OCI-LY3 (cell line): ENCODE results near the gene MRPL2.
"Not testable (repeated sequence)": the region's sequence is repeated elsewhere in the genome, so short reads cannot be mapped to it uniquely, and the experiment has no call there.

Experiments used
- H2AFZ ChIP-seq: fragments of 200-600, 300-600 bp; shearing (Covaris generic); 2 replicates; pipeline ENCODE4 v1.6.0; 2014; ENCODE audit warnings: antibody characterized with exemption, low read depth, low read length
- H3K27ac ChIP-seq: fragments of 200-600, 300-600 bp; sonication (generic); 2 replicates; pipeline ENCODE4 v1.5.1; 2014; ENCODE audit warnings: mild to moderate bottlenecking, low read length, moderate library complexity, mixed read lengths
- H3K27me3 ChIP-seq: fragments of 200-600, 300-600 bp; sonication (generic); 2 replicates; pipeline ENCODE4 v1.6.1; 2014; ENCODE audit warnings: low read depth, low read length, mixed read lengths
- H3K36me3 ChIP-seq: fragments of 200-600, 300-600 bp; sonication (generic); replicated peaks from 2 replicates; pipeline ENCODE3; 2014; ENCODE audit warnings: low read depth, low read length, mixed read lengths
- H3K4me1 ChIP-seq: fragments of 300-600, 200-600 bp; sonication (generic); 2 replicates; pipeline ENCODE4 v1.6.1; 2014; ENCODE audit warnings: low read length, mixed read lengths
- H3K4me2 ChIP-seq: fragments of 200-600, 300-600 bp; sonication (generic); 2 replicates; pipeline ENCODE4 v1.6.1; 2014; ENCODE audit warnings: low read length, mixed read lengths
- H3K4me3 ChIP-seq: fragments of 300-600, 200-600 bp; sonication (generic); 2 replicates; pipeline ENCODE4 v1.5.1; 2014; ENCODE audit warnings: antibody characterized with exemption, mild to moderate bottlenecking, low read length, moderate library complexity
- H3K79me2 ChIP-seq: fragments of 300-600, 200-600 bp; shearing (Covaris generic); 2 replicates; pipeline ENCODE4 v1.6.1; 2014; ENCODE audit warnings: mild to moderate bottlenecking, low read length, mixed read lengths
- H3K9ac ChIP-seq: fragments of 300-600, 200-600 bp; shearing (Covaris generic); 2 replicates; pipeline ENCODE4 v1.6.0; 2014; ENCODE audit warnings: mild to moderate bottlenecking, low read length, moderate library complexity
- H3K9me3 ChIP-seq: fragments of 200-600, 300-600 bp; shearing (Covaris generic); 2 replicates; pipeline ENCODE4 v1.6.1; 2014; ENCODE audit warnings: low read length, mixed read lengths; ENCODE audit not compliant: insufficient read depth
- H4K20me1 ChIP-seq: fragments of 200-600, 300-600 bp; sonication (generic); 2 replicates; pipeline ENCODE4 v1.6.1; 2016; ENCODE audit warnings: low read length, mixed read lengths; ENCODE audit not compliant: insufficient read depth
- EZH2phosphoT487 ChIP-seq: fragments of 200-600 bp; shearing (Covaris generic); IDR thresholded peaks from 2 replicates; pipeline ENCODE4 v1.6.1; 2018; ENCODE audit warnings: antibody characterized with exemption, mixed run types, low read depth
- TF ChIP-seq, protein P1 (sequence below): fragments of 200-600, 300-600 bp; sonication (generic); IDR thresholded peaks from 2 replicates; pipeline ENCODE4 v1.5.1; 2014; ENCODE audit warnings: antibody characterized with exemption, low read length, low read depth

MRPL2 gene

DNA sequence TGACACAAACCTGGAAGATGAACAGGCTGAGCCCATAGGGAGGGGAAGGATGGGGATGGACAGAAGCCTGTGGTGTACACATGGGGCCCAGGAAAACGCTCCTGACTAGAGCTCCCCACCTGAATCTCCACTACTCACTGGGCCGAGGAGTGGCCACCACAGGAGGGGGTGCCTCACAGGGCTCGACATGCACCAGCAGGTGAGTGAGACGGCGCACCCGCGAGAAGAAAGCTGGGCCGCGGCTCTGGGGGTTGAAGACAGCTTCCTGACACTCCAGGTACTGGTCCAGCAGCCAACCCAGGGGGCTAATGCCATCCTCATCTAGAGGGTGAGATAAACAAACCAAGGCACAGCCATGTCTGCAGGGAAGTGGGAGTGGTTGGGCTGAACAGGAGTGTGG lies 15.9 kb downstream of the MRPL2 start:
- H2AFZ ChIP-seq = no peak overlapping the region
- H3K4me1 ChIP-seq = no peaks in the 10 kb centered on the region
- H3K36me3 ChIP-seq = peaks cover 54% of the 10 kb centered on the region
- H3K79me2 ChIP-seq = no peaks in the 10 kb centered on the region
- TF ChIP-seq, protein P1, sequence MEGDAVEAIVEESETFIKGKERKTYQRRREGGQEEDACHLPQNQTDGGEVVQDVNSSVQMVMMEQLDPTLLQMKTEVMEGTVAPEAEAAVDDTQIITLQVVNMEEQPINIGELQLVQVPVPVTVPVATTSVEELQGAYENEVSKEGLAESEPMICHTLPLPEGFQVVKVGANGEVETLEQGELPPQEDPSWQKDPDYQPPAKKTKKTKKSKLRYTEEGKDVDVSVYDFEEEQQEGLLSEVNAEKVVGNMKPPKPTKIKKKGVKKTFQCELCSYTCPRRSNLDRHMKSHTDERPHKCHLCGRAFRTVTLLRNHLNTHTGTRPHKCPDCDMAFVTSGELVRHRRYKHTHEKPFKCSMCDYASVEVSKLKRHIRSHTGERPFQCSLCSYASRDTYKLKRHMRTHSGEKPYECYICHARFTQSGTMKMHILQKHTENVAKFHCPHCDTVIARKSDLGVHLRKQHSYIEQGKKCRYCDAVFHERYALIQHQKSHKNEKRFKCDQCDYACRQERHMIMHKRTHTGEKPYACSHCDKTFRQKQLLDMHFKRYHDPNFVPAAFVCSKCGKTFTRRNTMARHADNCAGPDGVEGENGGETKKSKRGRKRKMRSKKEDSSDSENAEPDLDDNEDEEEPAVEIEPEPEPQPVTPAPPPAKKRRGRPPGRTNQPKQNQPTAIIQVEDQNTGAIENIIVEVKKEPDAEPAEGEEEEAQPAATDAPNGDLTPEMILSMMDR = no peak
- no peak for TF ChIP-seq EZH2phosphoT487
- H3K4me3 ChIP-seq = no peak overlapping the region
- H3K9me3 ChIP-seq = no peaks in the 10 kb centered on the region
- no peak overlapping the region for H3K9ac ChIP-seq
- no peak overlapping the region for H3K27ac ChIP-seq
- H3K4me2 ChIP-seq = no peak overlapping the region
- no peaks in the 10 kb centered on the region for H4K20me1 ChIP-seq
- no peaks in the 10 kb centered on the region for H3K27me3 ChIP-seq

DNA sequence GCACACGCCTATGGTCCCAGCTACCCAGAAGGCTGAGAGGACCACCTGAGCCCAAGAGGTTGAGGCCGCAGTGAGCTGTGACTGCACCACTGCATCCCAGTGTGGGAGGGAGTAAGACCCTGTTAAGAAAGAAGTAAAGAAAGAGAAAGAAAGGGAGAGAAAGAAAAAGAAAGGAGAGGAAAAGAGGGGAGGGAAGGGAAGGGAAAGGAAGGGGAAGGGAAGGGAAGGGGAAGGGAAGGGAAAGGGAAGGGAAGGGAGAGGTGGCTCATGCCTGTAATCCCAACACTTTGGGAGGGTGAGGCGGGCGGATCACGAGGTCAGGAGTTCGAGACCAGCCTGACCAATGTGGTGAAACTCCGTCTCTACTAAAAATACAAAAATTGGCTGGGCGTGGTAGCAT lies 17.8 kb downstream of the MRPL2 start:
- H3K4me1 ChIP-seq, H3K27ac ChIP-seq, H3K9ac ChIP-seq, H3K4me2 ChIP-seq, H2AFZ ChIP-seq, H3K27me3 ChIP-seq, H3K9me3 ChIP-seq, H4K20me1 ChIP-seq, H3K79me2 ChIP-seq, H3K4me3 ChIP-seq: not testable (repeated sequence)
- H3K36me3 ChIP-seq = peaks cover 58% of the 10 kb centered on the region

GRCh38 chr6:43040542-43041257 lies 18.5 kb downstream of the MRPL2 start:
- TF ChIP-seq, protein P1 = no peak
- no peak for TF ChIP-seq EZH2phosphoT487
- H3K9ac ChIP-seq = no peak overlapping the region

DNA sequence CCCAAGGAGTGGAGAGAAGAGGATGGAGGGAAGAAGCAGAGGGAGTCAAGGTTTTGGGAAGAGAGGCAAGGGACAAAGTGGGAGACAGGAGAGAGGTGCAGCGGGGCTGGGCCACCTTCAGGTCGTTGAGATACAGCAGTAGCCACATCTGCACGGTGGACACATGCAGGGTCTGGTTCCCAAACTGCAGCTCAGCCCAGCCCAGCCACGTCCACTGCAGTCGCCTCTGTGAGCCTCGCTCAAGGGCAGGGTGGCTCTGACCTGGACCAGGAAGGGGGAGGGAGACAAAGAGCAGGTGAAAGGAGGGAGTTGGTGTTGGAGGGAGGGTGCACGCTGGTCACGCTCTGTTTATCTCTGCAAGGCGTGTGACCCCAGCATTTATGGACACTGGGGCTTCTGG lies 20.5 kb downstream of the MRPL2 start:
- H3K27me3 ChIP-seq = no peaks in the 10 kb centered on the region
- no peak overlapping the region for H3K4me2 ChIP-seq
- no peak overlapping the region for H3K9ac ChIP-seq
- H4K20me1 ChIP-seq = no peaks in the 10 kb centered on the region
- H3K9me3 ChIP-seq = no peaks in the 10 kb centered on the region
- no peak overlapping the region for H3K27ac ChIP-seq
- peaks cover 56% of the 10 kb centered on the region for H3K36me3 ChIP-seq
- H2AFZ ChIP-seq = no peak overlapping the region
- TF ChIP-seq, protein P1 = no peak
- TF ChIP-seq EZH2phosphoT487 = no peak
- no peak overlapping the region for H3K4me3 ChIP-seq
- no peaks in the 10 kb centered on the region for H3K79me2 ChIP-seq
- H3K4me1 ChIP-seq = no peaks in the 10 kb centered on the region

More at GRCh38 chr6:43040542-43041257, 18.5 kb downstream of the MRPL2 start:
- Histone ChIP-seq H3K4me1 (no peaks in the 10 kb centered on the region), H3K79me2 (no peaks in the 10 kb centered on the region), H3K27ac (no peak overlapping the region), H4K20me1 (no peaks in the 10 kb centered on the region), H3K27me3 (no peaks in the 10 kb centered on the region), H2AFZ (no peak overlapping the region), H3K36me3 (peaks cover 57% of the 10 kb centered on the region), H3K4me3 (no peak overlapping the region), H3K9me3 (no peaks in the 10 kb centered on the region), H3K4me2 (no peak overlapping the region)
